Stimulated activated CD4-positive, alpha-beta T cell treated with anti-CD3 and anti-CD28 coated beads, Interleukin-15, amount 100 ng/mL, for 1 hour (primary cell): ENCODE data around the gene IMPG2.
"Not testable (repeated sequence)": the region's sequence is repeated elsewhere in the genome, so short reads cannot be mapped to it uniquely, and the experiment has no call there.

ENCODE experiments used
- DNase-seq, 2 donors: peaks; one replicate each; pipeline ENCODE4 v3.0.0-alpha.2; 2020; ENCODE audit warnings: low read depth in 1 of 2, low spot score in 1 of 2

IMPG2 gene

GRCh38 chr3:101320475-101320874 lies at the start of gene IMPG2:
Gene IMPG2, minus strand, starts transcription at chr3:101320575. Its CDS starts 203 bp downstream, at chr3:101320372.
- DNase-seq: no peak

DNA sequence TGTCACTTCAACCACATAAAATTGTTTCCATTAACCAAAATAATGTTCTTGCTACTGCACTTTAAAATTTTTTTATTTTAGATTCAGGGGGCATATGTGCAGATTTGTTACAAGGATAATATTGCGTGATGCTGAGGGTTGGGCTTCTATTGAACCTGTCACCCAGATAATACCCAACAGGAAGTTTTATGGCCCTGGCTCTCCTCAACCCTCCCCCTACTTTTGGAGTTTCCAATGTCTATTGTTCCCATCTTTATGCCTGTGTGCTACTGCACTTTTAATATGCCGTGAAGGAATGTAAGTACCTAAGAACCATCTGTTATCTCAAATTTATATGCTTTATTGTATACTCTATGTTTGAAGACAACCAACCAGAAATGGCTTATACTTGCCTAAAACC lies 42.0 kb upstream of the IMPG2 start:
- no peak for DNase-seq

DNA sequence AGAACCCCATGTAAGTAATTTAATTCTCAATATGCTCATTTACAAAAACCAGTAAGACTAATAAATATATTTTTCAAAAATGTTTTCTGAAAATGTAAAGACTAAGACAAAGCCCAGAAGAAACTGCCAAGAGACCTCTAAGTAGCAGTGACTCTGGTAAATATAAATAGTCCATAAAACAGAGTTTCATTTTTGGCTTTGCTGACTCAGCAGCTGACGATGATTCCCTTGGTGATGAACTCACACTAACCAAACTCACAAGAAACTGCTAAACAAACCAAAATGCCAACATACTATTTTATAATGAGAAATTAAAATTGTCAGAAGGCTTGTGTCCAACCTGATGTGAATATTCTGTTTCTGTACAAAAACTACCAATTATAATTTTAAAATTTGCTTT lies 31.5 kb upstream of the IMPG2 start:
- DNase-seq: no peak

- no peak for DNase-seq
These were observed 20.2 kb upstream of the IMPG2 start for GRCh38 chr3:101340591-101340990.

GRCh38 chr3:101333883-101334282 lies 13.5 kb upstream of the IMPG2 start:
- no peak for DNase-seq

DNA sequence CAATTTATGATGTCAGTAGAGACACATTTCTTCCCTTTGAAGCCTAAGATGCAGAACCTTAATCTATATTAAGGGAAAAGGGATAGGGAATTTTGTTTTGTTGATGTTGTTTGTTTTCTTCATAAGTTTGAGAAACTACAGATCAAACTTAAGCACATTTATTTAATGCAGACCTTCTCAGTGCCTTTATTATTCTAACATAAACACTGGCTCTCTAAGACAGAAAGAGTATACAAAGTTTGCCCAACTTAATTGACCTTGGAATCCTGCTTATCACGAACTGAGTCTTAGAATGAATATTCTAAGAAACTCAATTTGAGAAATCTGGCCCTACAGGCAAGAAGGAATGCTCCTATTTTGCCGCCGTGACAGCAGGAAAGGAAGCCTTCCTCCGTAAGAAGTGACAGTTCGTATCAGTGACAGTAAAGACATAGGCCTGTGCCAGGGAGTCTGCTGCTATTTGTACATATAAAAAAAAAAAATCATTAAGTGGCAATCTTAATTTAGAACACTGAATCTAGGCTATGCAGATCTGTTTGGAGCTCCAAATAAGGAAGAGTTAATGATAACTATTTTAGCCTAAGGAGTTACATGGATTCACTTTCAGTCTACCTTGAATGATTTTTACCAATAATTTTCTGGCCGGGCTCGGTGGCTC lies 8.8 kb upstream of the IMPG2 start:
- no peak for DNase-seq

DNA sequence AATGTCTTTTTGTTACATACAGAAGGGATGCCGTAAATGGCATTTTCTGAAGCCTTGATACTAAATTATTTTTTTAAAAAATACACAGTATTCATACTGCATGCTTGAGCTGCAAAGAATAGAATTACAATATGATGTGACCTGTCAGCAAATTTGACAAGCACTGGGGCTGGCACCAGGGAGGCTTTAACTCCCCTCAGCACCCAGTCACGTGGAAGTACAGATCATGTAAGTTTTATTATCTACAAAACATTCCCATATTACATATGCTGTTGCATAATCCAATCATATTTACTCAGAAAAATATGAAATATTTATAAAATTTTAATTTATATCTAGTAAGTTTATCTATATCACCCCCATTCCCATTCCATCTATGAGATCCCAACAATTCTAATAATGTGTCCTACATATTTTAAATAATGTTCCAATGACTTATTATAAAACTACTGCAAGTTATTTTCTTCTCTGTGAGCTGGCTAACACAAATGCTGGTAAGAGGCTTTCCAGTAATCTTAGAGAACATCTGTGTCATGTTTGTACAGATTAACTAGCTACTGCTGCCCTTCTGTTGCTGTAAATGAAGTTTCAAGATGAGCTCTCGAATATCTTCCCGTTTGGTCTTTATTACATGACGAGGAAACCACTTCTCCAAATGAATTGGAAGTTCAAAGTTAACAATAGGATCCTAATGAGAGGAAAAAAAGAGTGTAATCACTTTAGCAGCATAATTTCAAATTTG lies 5.2 kb upstream of the IMPG2 start:
- no peak for DNase-seq

DNA sequence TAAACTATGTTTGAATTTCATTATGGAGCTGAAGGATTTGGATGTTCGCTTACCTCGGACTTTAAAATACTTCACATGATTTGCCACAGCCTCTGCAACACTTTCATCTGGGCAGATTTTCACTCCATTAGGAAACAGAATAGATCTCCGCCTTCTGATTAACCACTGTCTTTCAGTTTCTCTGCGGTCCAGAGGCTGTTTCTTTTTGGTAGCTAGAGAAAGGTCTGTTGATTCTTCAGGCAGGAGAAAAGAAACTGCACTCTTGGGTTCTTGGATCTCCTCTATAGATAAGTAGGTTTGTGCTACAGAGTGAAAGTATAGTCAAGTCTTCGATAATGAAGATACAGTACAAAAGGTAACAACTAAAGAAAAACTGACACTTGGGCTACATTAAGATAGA lies 844 bp downstream of the IMPG2 start:
- no peak for DNase-seq

DNA sequence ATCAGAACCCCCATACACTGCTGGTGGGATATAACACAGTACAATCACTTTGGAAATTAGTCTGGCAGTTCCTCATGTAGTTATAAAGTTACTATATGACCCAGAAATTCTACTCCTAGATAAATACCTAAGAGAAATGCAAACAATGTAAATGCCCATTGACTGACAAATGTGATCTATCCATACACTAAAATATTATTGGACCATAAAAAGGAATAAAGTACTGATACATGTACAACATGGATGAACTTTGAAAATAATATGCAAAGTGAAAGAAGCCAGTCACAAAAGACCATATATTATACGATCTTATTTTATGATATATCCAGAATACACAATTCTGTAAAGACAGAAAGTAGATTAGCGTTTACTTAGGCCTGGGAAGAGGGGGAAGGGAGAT lies 7.8 kb downstream of the IMPG2 start:
- DNase-seq: no peak

DNA sequence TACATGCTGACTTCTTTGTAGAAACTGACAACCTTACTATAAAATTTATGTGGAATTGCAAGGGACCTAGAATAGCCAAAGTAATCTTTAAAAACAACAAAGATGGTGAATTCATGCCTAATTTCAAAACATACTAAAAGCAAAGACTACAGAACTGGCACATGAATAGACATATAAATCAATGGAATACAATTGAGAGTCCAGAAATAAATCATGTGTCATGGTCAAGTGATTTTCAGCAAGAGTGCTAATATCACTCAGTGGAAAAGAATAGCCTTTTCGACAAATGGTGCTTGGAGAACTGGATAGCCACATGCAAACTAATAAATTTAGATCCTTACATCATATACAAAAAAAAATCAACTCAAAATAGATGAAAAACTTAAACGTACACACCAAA lies 8.7 kb downstream of the IMPG2 start:
- no peak for DNase-seq

DNA sequence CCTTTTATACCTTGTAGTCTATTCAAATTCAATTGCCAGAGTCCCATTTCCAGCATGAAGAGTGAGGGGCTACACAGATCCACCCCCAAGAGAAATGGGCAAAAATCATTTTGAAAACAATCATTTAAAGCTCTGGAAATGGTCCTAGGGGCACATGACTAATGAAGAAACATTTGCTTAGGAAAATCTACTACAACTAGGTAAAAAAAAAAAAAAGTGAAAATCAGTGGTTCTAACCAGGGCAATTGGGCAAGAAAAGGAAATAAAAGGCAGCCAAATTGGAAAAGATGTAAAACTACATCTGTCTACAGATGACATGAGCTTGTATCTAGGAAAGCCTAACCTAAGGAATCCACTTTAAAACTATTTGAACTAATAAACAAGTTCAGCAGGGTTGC lies 9.4 kb downstream of the IMPG2 start:
- no peak for DNase-seq

DNA sequence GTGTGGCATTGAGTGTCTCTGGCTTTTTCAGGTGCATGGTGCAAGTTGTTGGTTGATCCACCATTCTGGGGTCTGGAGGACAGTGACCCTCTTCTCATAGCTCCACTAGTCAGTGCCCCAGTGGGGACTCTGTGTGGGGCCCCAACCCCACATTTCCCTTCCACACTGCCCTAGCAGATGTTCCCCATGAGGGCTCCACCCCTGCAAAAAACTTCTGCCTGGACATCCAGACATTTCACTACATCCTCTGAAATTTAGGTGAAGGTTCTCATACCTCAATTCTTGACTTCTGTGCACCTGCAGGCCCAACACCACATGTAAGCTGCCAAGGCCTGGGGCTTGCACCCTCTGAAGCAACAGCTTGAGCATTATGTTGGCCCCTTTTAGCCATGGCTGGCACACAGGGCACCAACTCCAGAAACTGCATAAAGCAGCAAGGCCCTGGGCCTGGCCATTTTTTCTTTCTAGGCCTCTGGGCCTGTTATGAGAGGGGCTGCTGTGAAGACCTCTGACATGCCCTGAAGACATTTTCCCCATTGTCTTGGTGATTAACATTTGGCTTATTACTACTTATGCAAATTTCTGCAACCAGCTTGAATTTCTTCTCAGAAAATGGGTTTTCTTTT lies 12.1 kb downstream of the IMPG2 start:
- DNase-seq: not testable (repeated sequence)

GRCh38 chr3:101303836-101304235 lies 16.5 kb downstream of the IMPG2 start:
- DNase-seq: no peak

GRCh38 chr3:101303089-101303731 lies 17.2 kb downstream of the IMPG2 start:
- no peak for DNase-seq

GRCh38 chr3:101300073-101300472 lies 20.3 kb downstream of the IMPG2 start:
- DNase-seq: no peak

GRCh38 chr3:101292027-101292426 lies 28.3 kb downstream of the IMPG2 start:
- DNase-seq: no peak

GRCh38 chr3:101288294-101288693 lies 32.1 kb downstream of the IMPG2 start:
- no peak for DNase-seq

GRCh38 chr3:101284757-101285156 lies 35.6 kb downstream of the IMPG2 start:
- DNase-seq: no peak

DNA sequence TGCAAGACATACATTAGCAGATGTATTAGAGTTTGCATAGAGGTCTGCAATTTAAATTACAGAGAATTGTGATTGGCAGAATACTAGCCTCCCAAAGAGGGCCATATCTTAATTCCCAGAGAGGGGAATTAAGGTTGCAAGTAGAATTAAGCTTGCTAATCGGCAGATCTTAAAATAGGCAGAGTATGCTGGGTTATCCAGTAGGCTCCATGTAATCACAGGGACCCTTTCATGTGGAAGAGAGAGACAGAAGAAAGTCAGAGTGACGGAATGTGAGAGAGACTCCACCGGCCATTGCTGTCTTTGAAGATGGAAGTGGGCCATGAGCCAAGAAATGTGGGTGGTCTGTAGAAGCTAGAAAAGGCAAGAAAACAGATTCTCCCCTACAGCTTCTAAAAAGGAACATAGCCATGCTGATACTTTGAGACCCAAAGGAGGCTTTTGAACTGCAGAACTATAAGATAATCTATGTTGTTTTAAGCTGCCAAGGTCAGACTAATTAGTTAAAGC lies 38.8 kb downstream of the IMPG2 start:
- DNase-seq: no peak

- no peak for DNase-seq
These were observed 40.5 kb downstream of the IMPG2 start for GRCh38 chr3:101279765-101280385.

GRCh38 chr3:101279162-101279561 lies 41.2 kb downstream of the IMPG2 start:
- no peak for DNase-seq
